Measurements from ENCODE around the gene CRIM1. TPM values are rescaled to one million over a fixed set of nuclear protein-coding genes. Genes with fewer than 3 reads are reported as not detected.

Gene CRIM1
- total RNA-seq, 4 donors from 2014 or later: 72.6 to 162 (median 112) TPM

- no peaks in the 10 kb centered on the region for H3K4me1 ChIP-seq
- no peak overlapping the region for H3K27ac ChIP-seq
- no peaks in the 10 kb centered on the region for H3K9me3 ChIP-seq
- no peaks in the 10 kb centered on the region for H3K27me3 ChIP-seq
- TF ChIP-seq POLR2AphosphoS5 (IDR thresholded peaks at IDR 0.05): no peak
- peak in 1 of 2 donors; percentile 64 for TF ChIP-seq CTCF (IDR thresholded peaks at IDR 0.05)
- peaks cover 18% of the 10 kb centered on the region for H3K36me3 ChIP-seq
- H3K4me3 ChIP-seq: no peak overlapping the region
- DNase-seq (ENCODE audit: low spot score in 2 of 2): no peak
Observed at GRCh38 chr2:36507408-36507812, 151.8 kb downstream of the CRIM1 start.

- H3K9me3 ChIP-seq: no peaks in the 10 kb centered on the region
- WGBS: 70% methylated on average over 6 of the region's 6 CpGs
- peaks cover 29% of the 10 kb centered on the region for H3K36me3 ChIP-seq
- TF ChIP-seq CTCF (IDR thresholded peaks at IDR 0.05) (no peak), POLR2A (IDR thresholded peaks at IDR 0.05) (no peak), EP300 (IDR thresholded peaks at IDR 0.05) (no peak), POLR2AphosphoS5 (IDR thresholded peaks at IDR 0.05) (no peak)
- no peaks in the 10 kb centered on the region for H3K27me3 ChIP-seq
- H3K4me3 ChIP-seq: no peak overlapping the region
- DNase-seq (ENCODE audit: low spot score in 2 of 2): no peak
- no peaks in the 10 kb centered on the region for H3K4me1 ChIP-seq
- no peak overlapping the region for H3K27ac ChIP-seq
Observed at GRCh38 chr2:36509075-36509474, 153.5 kb downstream of the CRIM1 start.

- Histone ChIP-seq H3K4me3 (no peak overlapping the region), H3K9me3 (no peaks in the 10 kb centered on the region), H3K36me3 (peaks cover 56% of the 10 kb centered on the region), H3K4me1 (no peaks in the 10 kb centered on the region), H3K27me3 (no peaks in the 10 kb centered on the region), H3K27ac (no peak overlapping the region)
- TF ChIP-seq CTCF (IDR thresholded peaks at IDR 0.05): no peak
- TF ChIP-seq EP300 (IDR thresholded peaks at IDR 0.05): no peak
- no peak for TF ChIP-seq POLR2AphosphoS5 (IDR thresholded peaks at IDR 0.05)
- no peak for TF ChIP-seq POLR2A (IDR thresholded peaks at IDR 0.05)
- WGBS: 97% methylated on average over 9 of the region's 9 CpGs
- DNase-seq (ENCODE audit: low spot score in 2 of 2): no peak
Observed at GRCh38 chr2:36511858-36512603, 156.5 kb downstream of the CRIM1 start.

- TF ChIP-seq POLR2A (IDR thresholded peaks at IDR 0.05) (no peak), CTCF (IDR thresholded peaks at IDR 0.05) (no peak), POLR2AphosphoS5 (IDR thresholded peaks at IDR 0.05) (no peak), EP300 (IDR thresholded peaks at IDR 0.05) (no peak)
- no peaks in the 10 kb centered on the region for H3K27me3 ChIP-seq
- no peak overlapping the region for H3K4me3 ChIP-seq
- peaks cover 63% of the 10 kb centered on the region for H3K36me3 ChIP-seq
- DNase-seq (ENCODE audit: low spot score in 2 of 2): no peak
- H3K27ac ChIP-seq: no peak overlapping the region
- no peaks in the 10 kb centered on the region for H3K9me3 ChIP-seq
- no peaks in the 10 kb centered on the region for H3K4me1 ChIP-seq
- WGBS: 78% methylated on average over 3 of the region's 3 CpGs
Observed at GRCh38 chr2:36512705-36513104, 157.1 kb downstream of the CRIM1 start.

GRCh38 chr2:36513661-36514060 is 158.1 kb downstream of the CRIM1 start:
- TF ChIP-seq EP300 (IDR thresholded peaks at IDR 0.05) (no peak), POLR2A (IDR thresholded peaks at IDR 0.05) (no peak), CTCF (IDR thresholded peaks at IDR 0.05) (no peak), POLR2AphosphoS5 (IDR thresholded peaks at IDR 0.05) (no peak)
- Histone ChIP-seq H3K9me3 (no peaks in the 10 kb centered on the region), H3K4me1 (no peaks in the 10 kb centered on the region), H3K27me3 (no peaks in the 10 kb centered on the region), H3K27ac (no peak overlapping the region), H3K4me3 (no peak overlapping the region), H3K36me3 (peaks cover 70% of the 10 kb centered on the region)
- no peak for DNase-seq (ENCODE audit: low spot score in 2 of 2)
- WGBS: 100% methylated on average over 2 of the region's 2 CpGs

Measured in suprapubic skin (tissue), 4 donors.